Measurements from ENCODE around the gene IMMP2L. TPM values are rescaled to one million over a fixed set of nuclear protein-coding genes. Genes with fewer than 3 reads are reported as not detected.

Gene IMMP2L
- total and polyA plus RNA-seq, 7 donors, result 9.3 to 43.0 (median 19.2) TPM

GRCh38 chr7:111103136-111103535 is 459.2 kb downstream of the IMMP2L start:
- no peak for ATAC-seq
- H3K27me3 ChIP-seq (ENCODE audit: insufficient read depth in 3 of 3, low read length in 2 of 3), result no peaks in the 10 kb centered on the region
- H3K4me1 ChIP-seq, result no peaks in the 10 kb centered on the region
- H3K4me3 ChIP-seq, result no peak overlapping the region
- TF ChIP-seq CTCF (IDR thresholded peaks at IDR 0.05), result no peak
- H3K27ac ChIP-seq, result no peak overlapping the region
- intact Hi-C loops (cut with DNase I), result no loop called here
- 94 to 95% (median 94%) methylated on average over 4 of the region's 4 CpGs for WGBS, 3 donors
- no peaks in the 10 kb centered on the region for H3K9me3 ChIP-seq
- DNase-seq, result no peak
- H3K36me3 ChIP-seq (ENCODE audit: insufficient read depth in 1 of 2, low read depth in 1 of 2), result no peaks in the 10 kb centered on the region

GRCh38 chr7:111101856-111102646 is 460.2 kb downstream of the IMMP2L start:
- Histone ChIP-seq H3K4me1 (no peaks in the 10 kb centered on the region), H3K27me3 (ENCODE audit: insufficient read depth in 3 of 3, low read length in 2 of 3) (no peaks in the 10 kb centered on the region), H3K9me3 (no peaks in the 10 kb centered on the region), H3K36me3 (ENCODE audit: insufficient read depth in 1 of 2, low read depth in 1 of 2) (no peaks in the 10 kb centered on the region), H3K27ac (no peak overlapping the region), H3K4me3 (no peak overlapping the region)
- no peak for DNase-seq
- WGBS, 3 donors, result 97 to 100% (median 100%) methylated on average over 1 of the region's 1 CpG
- TF ChIP-seq CTCF (IDR thresholded peaks at IDR 0.05), result no peak
- intact Hi-C loops (cut with DNase I), result no loop called here
- ATAC-seq, result no peak

DNA sequence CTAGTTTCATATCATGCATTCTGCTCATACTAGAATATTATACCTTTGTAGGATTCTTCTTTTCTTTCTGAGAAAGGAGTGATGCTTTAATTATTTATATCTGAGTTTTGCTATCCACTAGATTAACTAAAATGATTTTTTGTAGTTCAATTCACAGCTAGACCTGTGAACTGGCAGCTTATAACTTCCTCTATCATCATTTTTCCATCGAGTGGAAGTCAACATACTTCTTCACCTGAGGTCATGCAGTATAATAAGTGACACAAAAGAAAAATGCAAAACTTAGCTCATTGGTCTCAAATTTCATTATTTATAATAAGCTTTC is 463.4 kb downstream of the IMMP2L start:
- DNase-seq (no peak), ATAC-seq (no peak)
- H3K27me3 ChIP-seq (ENCODE audit: insufficient read depth in 3 of 3, low read length in 2 of 3), result no peaks in the 10 kb centered on the region
- 2 to 29% (median 13%) methylated on average over 1 of the region's 1 CpG for WGBS, 3 donors
- no peak for TF ChIP-seq CTCF (IDR thresholded peaks at IDR 0.05)
- H3K4me1 ChIP-seq, result no peaks in the 10 kb centered on the region
- intact Hi-C loops (cut with DNase I), result no loop called here
- H3K27ac ChIP-seq, result no peak overlapping the region
- H3K4me3 ChIP-seq, result no peak overlapping the region
- H3K9me3 ChIP-seq, result no peaks in the 10 kb centered on the region
- no peaks in the 10 kb centered on the region for H3K36me3 ChIP-seq (ENCODE audit: insufficient read depth in 1 of 2, low read depth in 1 of 2)

- no peaks in the 10 kb centered on the region for H3K36me3 ChIP-seq (ENCODE audit: insufficient read depth in 1 of 2, low read depth in 1 of 2)
- ATAC-seq, result peak in 2 of 4 donors; percentile 70 to 86
- peak; percentile 65 for TF ChIP-seq CTCF (IDR thresholded peaks at IDR 0.05)
- no peaks in the 10 kb centered on the region for H3K27me3 ChIP-seq (ENCODE audit: insufficient read depth in 3 of 3, low read length in 2 of 3)
- no peak overlapping the region for H3K27ac ChIP-seq
- no peaks in the 10 kb centered on the region for H3K9me3 ChIP-seq
- peak in 1 of 2 donors; percentile 47 for DNase-seq
- 41 to 49% (median 46%) methylated on average over 10 of the region's 10 CpGs for WGBS, 3 donors
- intact Hi-C loops (cut with DNase I), result no loop called here
- no peaks in the 10 kb centered on the region for H3K4me1 ChIP-seq
- no peak overlapping the region for H3K4me3 ChIP-seq
Observed at GRCh38 chr7:111098011-111098925, 464.0 kb downstream of the IMMP2L start.

Data from psoas muscle (tissue), 8 donors.